Dermis blood vessel endothelial cell (primary cell): ENCODE results near the gene ANKRD13D. TPM values are rescaled to one million over a fixed set of nuclear protein-coding genes. Genes with fewer than 3 reads are reported as not detected.

Source experiments
- DNase-seq: peaks from one replicate; pipeline ENCODE4 v3.0.0; 2010
- total RNA-seq: library from RNA; depleted of rRNA; stranded (reverse); fragments of >200 nt; gene quantifications from 2 replicates; pipeline ENCODE4 v1.2.3, GENCODE V29; 2014

Gene ANKRD13D
- total RNA-seq = 29.1 and 32.3 TPM in 2 replicates

GRCh38 chr11:67289226-67289650 lies at the start of gene ANKRD13D:
Gene ANKRD13D (plus strand): TSS chr11:67289303. CDS start chr11:67289461, 158 bp downstream.
- DNase-seq = no peak

GRCh38 chr11:67239783-67240575 lies 49.1 kb upstream of the ANKRD13D start:
- peak; percentile 99 for DNase-seq

GRCh38 chr11:67240576-67241389 lies 48.3 kb upstream of the ANKRD13D start:
- DNase-seq = peak; percentile 79

- DNase-seq = no peak
Measured at GRCh38 chr11:67242548-67242947, 46.6 kb upstream of the ANKRD13D start.

GRCh38 chr11:67243051-67243450 lies 46.1 kb upstream of the ANKRD13D start:
- no peak for DNase-seq

GRCh38 chr11:67245046-67245445 lies 44.1 kb upstream of the ANKRD13D start:
- DNase-seq = no peak

GRCh38 chr11:67247946-67248550 lies 41.1 kb upstream of the ANKRD13D start:
- no peak for DNase-seq

- DNase-seq = no peak
Measured at GRCh38 chr11:67248653-67249052, 40.5 kb upstream of the ANKRD13D start.

- DNase-seq = no peak
Measured at GRCh38 chr11:67250059-67251043, 38.8 kb upstream of the ANKRD13D start.

GRCh38 chr11:67251841-67252240 lies 37.3 kb upstream of the ANKRD13D start:
- DNase-seq = no peak

- peak; percentile 78 for DNase-seq
Measured at GRCh38 chr11:67252831-67253239, 36.3 kb upstream of the ANKRD13D start.

GRCh38 chr11:67253872-67254624 lies 35.1 kb upstream of the ANKRD13D start:
- no peak for DNase-seq

GRCh38 chr11:67254798-67255197 lies 34.3 kb upstream of the ANKRD13D start:
- no peak for DNase-seq

GRCh38 chr11:67255353-67255752 lies 33.8 kb upstream of the ANKRD13D start:
- DNase-seq = no peak

GRCh38 chr11:67255864-67256263 lies 33.2 kb upstream of the ANKRD13D start:
- no peak for DNase-seq

- DNase-seq = no peak
Measured at GRCh38 chr11:67256477-67257135, 32.5 kb upstream of the ANKRD13D start.

GRCh38 chr11:67260406-67260805 lies 28.7 kb upstream of the ANKRD13D start:
- DNase-seq = no peak

- peak; percentile 63 for DNase-seq
Measured at GRCh38 chr11:67260885-67261639, 28.0 kb upstream of the ANKRD13D start.

GRCh38 chr11:67261640-67261945 lies 27.5 kb upstream of the ANKRD13D start:
- no peak for DNase-seq
